ENCODE measurements around the gene EIF3A. TPM values are rescaled to one million over a fixed set of nuclear protein-coding genes. Genes with fewer than 3 reads are reported as not detected.

EIF3A gene, protein sequence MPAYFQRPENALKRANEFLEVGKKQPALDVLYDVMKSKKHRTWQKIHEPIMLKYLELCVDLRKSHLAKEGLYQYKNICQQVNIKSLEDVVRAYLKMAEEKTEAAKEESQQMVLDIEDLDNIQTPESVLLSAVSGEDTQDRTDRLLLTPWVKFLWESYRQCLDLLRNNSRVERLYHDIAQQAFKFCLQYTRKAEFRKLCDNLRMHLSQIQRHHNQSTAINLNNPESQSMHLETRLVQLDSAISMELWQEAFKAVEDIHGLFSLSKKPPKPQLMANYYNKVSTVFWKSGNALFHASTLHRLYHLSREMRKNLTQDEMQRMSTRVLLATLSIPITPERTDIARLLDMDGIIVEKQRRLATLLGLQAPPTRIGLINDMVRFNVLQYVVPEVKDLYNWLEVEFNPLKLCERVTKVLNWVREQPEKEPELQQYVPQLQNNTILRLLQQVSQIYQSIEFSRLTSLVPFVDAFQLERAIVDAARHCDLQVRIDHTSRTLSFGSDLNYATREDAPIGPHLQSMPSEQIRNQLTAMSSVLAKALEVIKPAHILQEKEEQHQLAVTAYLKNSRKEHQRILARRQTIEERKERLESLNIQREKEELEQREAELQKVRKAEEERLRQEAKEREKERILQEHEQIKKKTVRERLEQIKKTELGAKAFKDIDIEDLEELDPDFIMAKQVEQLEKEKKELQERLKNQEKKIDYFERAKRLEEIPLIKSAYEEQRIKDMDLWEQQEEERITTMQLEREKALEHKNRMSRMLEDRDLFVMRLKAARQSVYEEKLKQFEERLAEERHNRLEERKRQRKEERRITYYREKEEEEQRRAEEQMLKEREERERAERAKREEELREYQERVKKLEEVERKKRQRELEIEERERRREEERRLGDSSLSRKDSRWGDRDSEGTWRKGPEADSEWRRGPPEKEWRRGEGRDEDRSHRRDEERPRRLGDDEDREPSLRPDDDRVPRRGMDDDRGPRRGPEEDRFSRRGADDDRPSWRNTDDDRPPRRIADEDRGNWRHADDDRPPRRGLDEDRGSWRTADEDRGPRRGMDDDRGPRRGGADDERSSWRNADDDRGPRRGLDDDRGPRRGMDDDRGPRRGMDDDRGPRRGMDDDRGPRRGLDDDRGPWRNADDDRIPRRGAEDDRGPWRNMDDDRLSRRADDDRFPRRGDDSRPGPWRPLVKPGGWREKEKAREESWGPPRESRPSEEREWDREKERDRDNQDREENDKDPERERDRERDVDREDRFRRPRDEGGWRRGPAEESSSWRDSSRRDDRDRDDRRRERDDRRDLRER (N-terminal part only)
- total RNA-seq = 110 TPM
- polyA plus RNA-seq = 81.9 TPM

DNA sequence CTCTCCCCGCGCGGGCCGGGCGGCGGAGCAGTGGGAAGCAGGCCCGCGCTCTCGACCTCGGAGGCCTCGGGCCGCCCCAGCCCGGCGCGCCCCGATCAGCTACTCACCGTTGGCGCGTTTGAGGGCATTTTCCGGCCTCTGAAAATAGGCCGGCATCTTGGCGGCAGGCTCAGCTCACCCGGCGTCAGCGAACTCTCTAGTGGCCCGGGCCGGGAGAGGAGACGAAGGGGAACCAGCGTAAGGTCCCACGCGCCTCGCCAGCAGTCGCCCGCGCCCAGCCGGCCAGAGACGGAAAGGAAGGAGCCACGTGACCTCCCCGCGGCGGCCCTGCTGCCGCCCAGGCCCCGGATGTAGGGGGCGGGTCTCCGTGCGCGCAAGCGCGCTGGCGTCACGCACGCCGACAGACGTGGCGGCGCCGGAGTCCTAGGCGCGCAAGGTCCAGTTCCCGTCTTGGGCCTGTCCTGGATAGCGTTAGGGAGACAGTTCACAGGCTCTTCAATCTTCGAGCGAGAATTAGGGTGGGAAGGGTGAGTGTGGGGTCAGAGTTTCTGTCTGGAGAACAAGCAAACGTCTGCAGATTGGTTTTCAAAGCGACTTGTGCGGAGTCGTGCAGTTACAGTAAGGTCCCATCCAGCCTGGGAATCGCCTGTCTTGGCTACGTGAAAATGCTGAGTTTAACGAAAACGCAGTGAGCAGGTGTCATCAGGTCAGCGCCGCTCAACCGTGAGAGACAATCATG is at the start of gene EIF3A:
TSS of gene EIF3A (minus strand) at position 297 of the 739 bp plus-strand sequence. CDS start at position 156, 141 bp downstream.
- peak within 1 kb of the TSS; percentile 73 for H3K4me3 ChIP-seq (ENCODE audit: low read depth, low read length)
- H3K4me1 ChIP-seq (ENCODE audit: insufficient read depth) = peaks cover 2% of the 10 kb centered on the region
- under 1% methylated on average over 74 of the region's 74 CpGs for WGBS
- H3K36me3 ChIP-seq (ENCODE audit: insufficient read depth) = no peaks in the 10 kb centered on the region
- peak; percentile 64 for DNase-seq (ENCODE audit: extremely low spot score)
- H3K27ac ChIP-seq (ENCODE audit: low read depth) = peak within 1 kb of the TSS; percentile 98

DNA sequence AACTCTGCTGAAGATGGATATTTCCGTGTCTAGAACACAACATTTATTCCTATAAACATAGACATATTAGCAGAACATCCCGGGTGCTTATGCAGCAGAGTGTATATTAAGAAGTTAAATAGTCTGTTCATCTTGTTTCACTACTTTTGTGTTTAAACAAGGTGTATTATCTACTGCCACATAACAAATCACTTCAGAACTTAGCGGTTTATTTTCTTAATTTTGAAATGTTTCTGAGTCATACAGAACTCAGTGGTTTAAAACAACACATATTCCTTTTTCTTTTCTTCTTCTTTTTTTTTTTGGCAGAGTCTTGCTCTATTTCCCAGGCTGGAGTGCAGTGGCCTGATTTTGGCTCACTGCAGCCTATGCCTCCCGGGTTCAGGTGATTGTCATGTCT is 49.1 kb upstream of the EIF3A start:
- no peak overlapping the region for H3K4me3 ChIP-seq (ENCODE audit: low read depth, low read length)
- H3K36me3 ChIP-seq (ENCODE audit: insufficient read depth) = peaks cover 3% of the 10 kb centered on the region
- no peak for DNase-seq (ENCODE audit: extremely low spot score)
- no peak overlapping the region for H3K27ac ChIP-seq (ENCODE audit: low read depth)
- H3K4me1 ChIP-seq (ENCODE audit: insufficient read depth) = no peaks in the 10 kb centered on the region
- WGBS = 91% methylated on average over 4 of the region's 4 CpGs

DNA sequence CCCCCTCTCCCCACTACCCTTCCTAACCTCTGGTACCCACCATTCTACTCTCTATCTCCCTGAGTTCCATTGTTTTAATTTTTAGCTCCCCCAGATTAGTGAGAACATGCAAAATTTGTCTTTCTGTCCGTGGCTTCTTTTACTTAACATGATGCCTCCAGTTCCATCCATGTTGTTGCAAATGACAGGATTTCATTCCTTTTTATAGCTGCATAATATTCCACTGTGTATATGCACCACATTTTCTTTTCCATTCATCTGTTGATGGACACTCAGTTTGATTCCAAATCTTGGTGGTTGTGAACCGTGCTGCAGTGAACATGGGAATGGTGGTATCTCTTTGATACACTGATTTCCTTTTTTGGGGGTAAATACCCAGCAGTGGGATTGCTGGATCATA is 45.3 kb upstream of the EIF3A start:
- H3K27ac ChIP-seq (ENCODE audit: low read depth) = no peak overlapping the region
- no peak for DNase-seq (ENCODE audit: extremely low spot score)
- WGBS = 96% methylated on average over 2 of the region's 2 CpGs
- H3K36me3 ChIP-seq (ENCODE audit: insufficient read depth) = peaks cover 2% of the 10 kb centered on the region
- H3K4me1 ChIP-seq (ENCODE audit: insufficient read depth) = no peaks in the 10 kb centered on the region
- no peak overlapping the region for H3K4me3 ChIP-seq (ENCODE audit: low read depth, low read length)

DNA sequence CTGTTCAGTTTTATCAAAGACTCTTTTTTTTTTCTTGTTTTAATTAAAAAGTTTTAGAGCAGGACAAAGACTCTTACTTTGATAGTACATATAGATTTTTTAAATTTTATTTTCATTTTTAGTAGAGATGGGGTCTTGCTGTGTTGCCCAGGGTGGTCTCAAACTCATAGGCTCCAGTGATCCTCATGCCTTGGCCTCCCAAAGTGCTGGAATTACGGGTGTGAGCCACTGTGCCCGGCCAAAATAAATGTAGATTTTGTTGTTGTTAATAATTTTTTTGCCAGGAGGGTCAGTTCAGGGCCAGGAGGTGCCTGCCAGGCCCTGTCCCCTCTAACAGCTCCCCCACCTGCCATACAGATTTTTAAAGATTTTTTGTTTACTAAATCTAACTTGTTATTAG is 40.3 kb upstream of the EIF3A start:
- H3K36me3 ChIP-seq (ENCODE audit: insufficient read depth) = no peaks in the 10 kb centered on the region
- H3K4me3 ChIP-seq (ENCODE audit: low read depth, low read length) = no peak overlapping the region
- no peaks in the 10 kb centered on the region for H3K4me1 ChIP-seq (ENCODE audit: insufficient read depth)
- DNase-seq (ENCODE audit: extremely low spot score) = no peak
- H3K27ac ChIP-seq (ENCODE audit: low read depth) = no peak overlapping the region
- WGBS = 97% methylated on average over 2 of the region's 2 CpGs

DNA sequence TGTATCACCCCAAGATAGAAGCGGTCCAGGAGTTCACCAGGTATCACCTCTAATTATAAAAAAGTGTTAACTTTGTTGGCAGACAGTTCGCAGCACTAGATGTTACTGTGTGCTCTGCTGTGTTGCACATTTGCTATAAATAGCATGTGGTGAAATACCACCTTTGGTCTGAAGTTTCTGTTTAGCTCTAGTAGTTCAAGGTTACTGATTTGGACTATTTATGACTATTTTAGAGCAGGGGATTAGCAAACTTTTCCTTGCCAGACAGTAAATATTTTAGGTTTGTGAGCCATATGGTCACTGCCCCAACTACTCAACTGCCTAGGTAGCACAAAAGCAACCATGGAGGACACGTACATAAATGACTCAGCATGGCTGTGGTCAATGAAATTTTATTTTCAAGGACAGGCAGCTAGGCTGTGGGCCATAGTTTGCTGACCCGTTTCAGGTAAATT is 39.8 kb upstream of the EIF3A start:
- no peak overlapping the region for H3K27ac ChIP-seq (ENCODE audit: low read depth)
- DNase-seq (ENCODE audit: extremely low spot score) = no peak
- WGBS = 64% methylated on average over 4 of the region's 4 CpGs

DNA sequence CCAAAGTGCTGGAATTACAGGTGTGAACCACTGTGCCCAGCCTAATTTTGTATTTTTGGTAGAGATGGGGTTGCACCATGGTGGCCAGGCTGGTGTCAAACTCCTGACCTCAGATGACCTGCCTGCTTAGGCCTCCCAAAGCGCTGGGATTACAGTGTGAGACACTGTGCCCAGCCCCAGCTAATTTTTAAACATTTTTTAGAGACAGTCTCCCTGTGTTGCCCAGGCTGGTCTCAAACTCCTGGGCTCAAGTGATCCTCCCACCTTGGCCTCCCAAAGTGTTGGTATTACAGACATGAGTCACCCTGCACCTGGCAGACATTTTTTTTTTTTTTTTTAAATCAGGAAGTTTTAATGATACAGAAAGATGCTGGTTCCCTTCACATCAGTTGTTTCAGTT is 38.8 kb upstream of the EIF3A start:
- no peak overlapping the region for H3K27ac ChIP-seq (ENCODE audit: low read depth)
- DNase-seq (ENCODE audit: extremely low spot score) = no peak
- 89% methylated on average over 1 of the region's 1 CpG for WGBS
- no peak overlapping the region for H3K4me3 ChIP-seq (ENCODE audit: low read depth, low read length)
- no peaks in the 10 kb centered on the region for H3K4me1 ChIP-seq (ENCODE audit: insufficient read depth)
- no peaks in the 10 kb centered on the region for H3K36me3 ChIP-seq (ENCODE audit: insufficient read depth)

More for the DNA sequence above, 39.8 kb upstream of the EIF3A start:
- H3K36me3 ChIP-seq (ENCODE audit: insufficient read depth) = no peaks in the 10 kb centered on the region
- H3K4me3 ChIP-seq (ENCODE audit: low read depth, low read length) = no peak overlapping the region
- H3K4me1 ChIP-seq (ENCODE audit: insufficient read depth) = no peaks in the 10 kb centered on the region

DNA sequence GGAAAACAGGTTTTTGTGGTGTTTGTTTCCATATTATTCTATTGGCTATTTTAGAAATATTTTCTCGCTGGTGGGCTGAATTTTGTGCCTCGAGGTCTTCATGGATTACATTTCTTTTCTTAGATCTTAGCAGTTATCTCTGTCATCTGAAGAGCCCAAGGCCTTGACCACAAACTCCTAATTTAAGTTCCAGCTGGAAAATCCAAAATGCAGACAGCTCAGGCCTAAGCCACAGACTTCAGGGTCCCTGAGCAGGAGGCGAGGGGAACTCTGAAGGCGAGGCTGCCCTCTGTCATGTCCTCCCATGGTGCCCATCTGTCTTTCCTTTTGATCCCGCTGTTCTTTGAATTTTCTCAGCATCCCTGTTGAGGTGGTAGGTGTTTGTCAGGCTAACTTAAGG is 37.6 kb upstream of the EIF3A start:
- Histone ChIP-seq H3K4me1 (ENCODE audit: insufficient read depth) (no peaks in the 10 kb centered on the region), H3K27ac (ENCODE audit: low read depth) (no peak overlapping the region), H3K36me3 (ENCODE audit: insufficient read depth) (no peaks in the 10 kb centered on the region), H3K4me3 (ENCODE audit: low read depth, low read length) (no peak overlapping the region)
- WGBS = 93% methylated on average over 5 of the region's 5 CpGs
- no peak for DNase-seq (ENCODE audit: extremely low spot score)

DNA sequence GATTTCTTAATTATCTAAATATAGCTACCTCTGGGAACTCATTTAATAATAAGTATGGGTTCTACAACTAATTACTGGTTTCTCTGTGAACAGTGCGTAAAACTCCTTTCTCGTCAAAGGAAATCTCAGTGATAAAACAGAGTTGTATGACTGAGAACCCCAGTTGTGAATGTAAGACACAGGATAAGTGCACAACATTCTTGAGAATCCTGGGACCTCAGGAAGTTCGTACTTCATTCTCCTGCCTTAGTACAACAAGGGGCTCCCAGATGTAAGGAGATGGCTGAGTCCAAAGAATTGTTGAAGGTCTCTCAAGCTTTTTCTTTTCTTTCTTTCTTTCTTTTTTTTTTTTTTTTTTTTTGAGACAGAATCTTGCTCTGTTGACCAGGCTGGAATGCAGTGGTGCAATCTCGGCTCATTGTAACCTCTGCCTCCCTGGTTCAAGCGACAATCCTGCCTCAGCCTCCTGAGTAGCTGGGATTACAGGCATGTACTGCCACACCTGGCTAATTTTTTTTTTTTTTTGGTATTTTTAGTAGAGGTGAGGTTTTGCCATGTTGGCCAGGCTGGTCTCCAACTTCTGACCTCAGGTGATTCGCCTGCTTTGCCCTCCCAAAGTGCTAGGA is 35.8 kb upstream of the EIF3A start:
- Histone ChIP-seq H3K36me3 (ENCODE audit: insufficient read depth) (no peaks in the 10 kb centered on the region), H3K4me3 (ENCODE audit: low read depth, low read length) (no peak overlapping the region), H3K27ac (ENCODE audit: low read depth) (no peak overlapping the region), H3K4me1 (ENCODE audit: insufficient read depth) (no peaks in the 10 kb centered on the region)
- no peak for DNase-seq (ENCODE audit: extremely low spot score)
- 94% methylated on average over 6 of the region's 6 CpGs for WGBS

DNA sequence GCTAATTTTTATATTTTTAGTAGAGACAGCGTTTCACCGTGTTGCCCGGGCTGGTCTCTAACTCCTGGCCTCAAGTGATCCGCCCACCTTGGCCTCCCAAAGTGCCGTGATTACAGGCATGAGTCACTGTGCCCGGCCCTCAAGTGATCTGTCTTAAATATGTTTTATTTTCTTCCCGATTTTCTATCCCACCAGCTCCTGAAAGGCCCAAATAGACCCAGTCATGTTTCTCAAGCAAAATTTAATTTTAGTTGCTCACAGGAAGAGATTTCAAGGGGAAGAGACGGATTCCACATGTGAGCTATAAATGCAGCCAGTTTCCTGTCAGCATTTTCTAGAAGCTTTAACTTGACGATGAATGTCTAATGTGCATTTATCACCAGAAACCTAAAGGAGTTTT is 35.3 kb upstream of the EIF3A start:
- Histone ChIP-seq H3K4me1 (ENCODE audit: insufficient read depth) (no peaks in the 10 kb centered on the region), H3K4me3 (ENCODE audit: low read depth, low read length) (no peak overlapping the region), H3K27ac (ENCODE audit: low read depth) (no peak overlapping the region), H3K36me3 (ENCODE audit: insufficient read depth) (no peaks in the 10 kb centered on the region)
- WGBS = 77% methylated on average over 9 of the region's 9 CpGs
- no peak for DNase-seq (ENCODE audit: extremely low spot score)

DNA sequence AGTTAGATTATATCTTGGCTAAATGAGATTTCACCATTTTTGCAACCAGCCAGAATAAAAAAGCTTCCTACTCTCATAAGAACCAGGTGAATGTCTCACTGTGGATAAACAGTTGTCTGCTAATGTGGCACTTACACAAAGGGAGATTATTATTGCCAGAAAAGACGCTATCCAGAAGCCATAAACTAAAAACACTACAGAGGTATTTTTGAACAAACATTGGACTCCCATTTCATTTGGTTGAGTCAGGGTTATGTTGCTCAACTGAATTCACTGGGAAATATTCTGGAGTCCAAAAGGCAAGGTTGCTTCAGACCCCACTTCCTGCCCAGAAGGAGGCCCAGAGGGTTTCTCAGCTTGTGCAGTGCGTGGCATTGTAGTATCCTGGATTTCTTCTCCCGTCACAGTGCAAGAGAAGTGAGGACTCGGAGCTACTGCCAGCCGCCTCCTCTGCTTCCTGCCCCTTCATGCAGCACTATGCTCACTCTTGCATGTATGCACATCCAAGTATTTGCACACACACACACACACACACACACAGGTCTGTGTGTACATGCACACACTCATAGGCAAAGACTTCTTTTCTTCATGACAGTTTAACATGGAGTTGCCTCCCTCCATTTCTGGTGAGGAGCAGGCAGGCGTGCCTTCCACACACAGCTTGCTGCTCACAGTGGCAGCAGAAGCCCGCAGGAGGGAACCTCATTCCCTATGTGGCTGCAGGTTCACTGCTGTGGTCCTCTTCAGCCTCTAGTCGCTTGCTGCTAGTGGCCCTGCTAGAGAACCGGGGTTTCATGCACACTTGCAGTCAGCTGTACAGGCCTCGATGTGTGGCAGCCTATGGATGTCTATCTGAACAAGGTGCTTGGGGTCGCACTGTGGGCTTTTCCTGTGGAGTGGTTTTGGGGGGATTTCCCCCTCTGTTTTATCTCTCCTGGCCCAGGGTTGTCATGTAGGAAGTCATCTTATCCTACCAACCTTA is 33.4 kb upstream of the EIF3A start:
- no peak overlapping the region for H3K4me3 ChIP-seq (ENCODE audit: low read depth, low read length)
- no peaks in the 10 kb centered on the region for H3K4me1 ChIP-seq (ENCODE audit: insufficient read depth)
- H3K36me3 ChIP-seq (ENCODE audit: insufficient read depth) = no peaks in the 10 kb centered on the region
- 79% methylated on average over 11 of the region's 11 CpGs for WGBS
- DNase-seq (ENCODE audit: extremely low spot score) = no peak
- no peak overlapping the region for H3K27ac ChIP-seq (ENCODE audit: low read depth)

DNA sequence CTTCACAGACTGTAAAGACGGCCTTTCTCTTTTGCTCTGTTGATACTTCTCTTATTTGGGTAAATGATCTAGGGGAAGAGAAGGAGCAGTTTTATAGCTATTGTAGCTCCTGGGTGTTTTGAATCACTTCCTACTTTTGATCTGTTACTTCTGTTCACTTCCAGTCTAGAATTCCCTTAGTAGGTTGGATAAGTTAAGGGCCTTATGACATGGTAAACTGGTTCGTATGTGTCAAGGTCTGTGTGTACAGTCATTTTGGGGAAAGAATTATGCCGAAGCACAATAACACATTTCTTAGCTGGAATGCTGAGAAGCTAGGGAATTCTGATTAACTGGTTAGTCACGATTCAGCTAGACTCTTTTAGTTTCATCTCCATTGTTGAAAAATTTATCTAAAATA is 31.4 kb upstream of the EIF3A start:
- H3K27ac ChIP-seq (ENCODE audit: low read depth) = no peak overlapping the region
- no peak overlapping the region for H3K4me3 ChIP-seq (ENCODE audit: low read depth, low read length)
- DNase-seq (ENCODE audit: extremely low spot score) = no peak
- H3K36me3 ChIP-seq (ENCODE audit: insufficient read depth) = no peaks in the 10 kb centered on the region
- WGBS = 89% methylated on average over 4 of the region's 4 CpGs
- H3K4me1 ChIP-seq (ENCODE audit: insufficient read depth) = no peaks in the 10 kb centered on the region
